Neural crest cell (in vitro differentiated cells): Measurements from ENCODE around the gene MIEF1. TPM values are rescaled to one million over a fixed set of nuclear protein-coding genes. Genes with fewer than 3 reads are reported as not detected.

ENCODE experiments used
- DNase-seq: peaks from one replicate; pipeline ENCODE4 v3.0.0; 2021; ENCODE audit warnings: low read depth, mixed read lengths, low spot score
- H3K27ac Mint-ChIP-seq: one replicate; pipeline ENCODE4 v1.8.0; 2021; ENCODE audit warnings: mild to moderate bottlenecking, mixed read lengths; ENCODE audit not compliant: unreplicated experiment
- H3K27me3 Mint-ChIP-seq: 2 replicates; pipeline ENCODE4 v1.8.0; 2021; ENCODE audit warnings: low read depth, mild to moderate bottlenecking, mixed read lengths
- H3K36me3 Mint-ChIP-seq: 2 replicates; pipeline ENCODE4 v1.8.0; 2021; ENCODE audit warnings: low read depth, mild to moderate bottlenecking, mixed read lengths
- H3K4me1 Mint-ChIP-seq: 2 replicates; pipeline ENCODE4 v1.8.0; 2021; ENCODE audit warnings: mixed read lengths
- H3K4me3 Mint-ChIP-seq: one replicate; pipeline ENCODE4 v1.8.0; 2021; ENCODE audit warnings: mild to moderate bottlenecking, mixed read lengths
- H3K9me3 Mint-ChIP-seq: 2 replicates; pipeline ENCODE4 v1.8.0; 2021; ENCODE audit warnings: mixed read lengths
- CTCF ChIP-seq: fragments of 200-600 bp; sonication (generic); conservative IDR thresholded peaks from 2 replicates; pipeline ENCODE4 v1.5.0; 2021; ENCODE audit warnings: antibody characterized with exemption, mild to moderate bottlenecking
- total RNA-seq: library from RNA; stranded (reverse); gene quantifications from 2 replicates; pipeline ENCODE4 v1.2.1, GENCODE V29; 2021

The MIEF1 gene
- total RNA-seq, 1 donor from 2014 or later = 45.0 TPM

- peak overlapping the region; percentile 22 for H3K27ac Mint-ChIP-seq
- no peaks in the 10 kb centered on the region for H3K27me3 Mint-ChIP-seq
- DNase-seq = no peak
- peaks cover 40% of the 10 kb centered on the region for H3K4me1 Mint-ChIP-seq
- no peaks in the 10 kb centered on the region for H3K36me3 Mint-ChIP-seq
- TF ChIP-seq CTCF = no peak
- no peaks in the 10 kb centered on the region for H3K9me3 Mint-ChIP-seq
- H3K4me3 Mint-ChIP-seq = peak overlapping the region; percentile 51
Observed at GRCh38 chr22:39498368-39498767, 3.7 kb upstream of the MIEF1 start.

- no peak for DNase-seq
- peak overlapping the region; percentile 51 for H3K4me3 Mint-ChIP-seq
- H3K4me1 Mint-ChIP-seq = peaks cover 44% of the 10 kb centered on the region
- no peak for TF ChIP-seq CTCF
- H3K27ac Mint-ChIP-seq = peak overlapping the region; percentile 86
- no peaks in the 10 kb centered on the region for H3K36me3 Mint-ChIP-seq
- no peaks in the 10 kb centered on the region for H3K9me3 Mint-ChIP-seq
- H3K27me3 Mint-ChIP-seq = no peaks in the 10 kb centered on the region
Observed at GRCh38 chr22:39498802-39499201, 3.3 kb upstream of the MIEF1 start.

DNA sequence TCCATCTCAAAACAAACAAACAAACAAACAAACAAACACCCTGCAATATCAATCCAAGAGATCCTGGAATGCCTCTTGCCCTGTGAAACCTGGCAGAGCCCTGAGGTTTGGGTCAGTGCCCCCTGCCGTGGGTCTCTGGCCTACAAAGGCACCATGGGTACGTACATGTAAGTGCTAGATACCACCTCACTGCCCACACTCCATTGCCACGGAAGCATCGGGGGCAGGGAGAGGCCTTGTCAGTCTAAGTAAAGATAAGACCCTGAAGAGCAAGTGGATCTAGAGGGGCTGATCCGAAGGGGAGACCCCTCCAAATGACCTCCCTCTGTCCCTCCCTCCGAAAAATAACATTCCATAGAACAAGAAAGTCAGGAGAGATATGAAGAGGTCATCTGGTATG, 2.0 kb upstream of the MIEF1 start:
- peak overlapping the region; percentile 66 for H3K4me3 Mint-ChIP-seq
- DNase-seq = no peak
- peaks cover 45% of the 10 kb centered on the region for H3K4me1 Mint-ChIP-seq
- H3K9me3 Mint-ChIP-seq = no peaks in the 10 kb centered on the region
- no peaks in the 10 kb centered on the region for H3K27me3 Mint-ChIP-seq
- TF ChIP-seq CTCF = no peak
- no peaks in the 10 kb centered on the region for H3K36me3 Mint-ChIP-seq
- no peak overlapping the region for H3K27ac Mint-ChIP-seq

DNA sequence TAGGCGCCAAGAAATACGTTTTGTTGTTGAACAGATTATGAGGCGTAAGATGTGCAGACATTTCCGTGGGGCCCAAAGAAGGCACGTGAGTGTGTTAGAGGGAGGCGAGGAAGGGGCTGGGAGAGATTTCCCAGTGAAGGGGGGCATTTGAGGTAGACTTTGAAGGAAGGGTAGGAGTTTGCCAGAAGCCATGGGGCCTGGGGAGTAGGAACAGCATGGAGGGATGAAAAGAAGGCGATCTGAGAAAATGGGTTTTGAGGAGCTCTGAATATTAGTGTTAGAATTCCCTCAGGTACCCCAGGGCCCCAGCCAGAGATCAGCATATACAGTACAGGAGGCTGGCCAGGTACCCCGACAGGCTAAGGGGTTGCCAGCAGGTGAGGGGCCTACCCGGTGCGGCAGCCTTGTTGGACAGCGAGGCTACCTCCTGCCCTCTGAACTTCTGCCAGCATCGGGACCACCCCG, 414 bp upstream of the MIEF1 start:
- no peak for DNase-seq
- Mint-ChIP-seq H3K4me1 (peaks cover 39% of the 10 kb centered on the region), H3K27ac (peak overlapping the region; percentile 91), H3K36me3 (peaks cover 3% of the 10 kb centered on the region), H3K27me3 (no peaks in the 10 kb centered on the region), H3K9me3 (no peaks in the 10 kb centered on the region), H3K4me3 (peak overlapping the region; percentile 93)
- TF ChIP-seq CTCF = no peak

GRCh38 chr22:39502789-39503409, 809 bp downstream of the MIEF1 start:
- peak overlapping the region; percentile 35 for H3K27ac Mint-ChIP-seq
- TF ChIP-seq CTCF = no peak
- H3K4me3 Mint-ChIP-seq = peak overlapping the region; percentile 93
- peaks cover 3% of the 10 kb centered on the region for H3K36me3 Mint-ChIP-seq
- no peaks in the 10 kb centered on the region for H3K27me3 Mint-ChIP-seq
- H3K9me3 Mint-ChIP-seq = no peaks in the 10 kb centered on the region
- H3K4me1 Mint-ChIP-seq = peaks cover 39% of the 10 kb centered on the region
- DNase-seq = no peak
